K562 (cell line): ENCODE results near the gene KIF27. TPM values are rescaled to one million over a fixed set of nuclear protein-coding genes. Genes with fewer than 3 reads are reported as not detected.
"Not testable (repeated sequence)": the region's sequence is repeated elsewhere in the genome, so short reads cannot be mapped to it uniquely, and the experiment has no call there.

Experiments used
- ATAC-seq: fragments of 200-7000 bp; cut with Tn5 transposase; 3 replicates; pipeline ENCODE4 v1.9.1; 2020; ENCODE audit warnings: moderate library complexity
- BruUV-seq: library from RNA; stranded (reverse); fragments of 400-500 nt; replicated peaks from 2 replicates; lab custom pipeline; 2021; lab: Mats Ljungman, UMichigan
- CTCF ChIA-PET: fragments of 300-600 bp; formaldehyde crosslinking; extraction: SDS; loops from one replicate; lab custom pipeline; 2021; ENCODE audit warnings: low intra/inter-chr PET ratio; lab: Yijun Ruan, JAX
- POLR2A ChIA-PET: fragments of 300-600, 350-650 bp; sonication (Branson Sonifier 250); formaldehyde crosslinking; extraction: SDS; loops from one replicate; lab custom pipeline; 2021; ENCODE audit warnings: antibody characterized with exemption, inconsistent platforms; lab: Yijun Ruan, JAX
- DNase-seq, 4 experiments: peaks; one replicate each; pipeline versions ENCODE4 v3.0.0 to v3.0.0-alpha.2; 2011 to 2018; ENCODE audit warnings: low spot score in 3 of 4, mixed read lengths in 3 of 4; ENCODE audit errors: extremely low read depth in 1 of 4
- FAIRE-seq: peaks from 2 replicates; lab custom pipeline; 2011; peaks lifted over from hg19 to GRCh38; lab: Jason Lieb, UNC
- H2AFZ ChIP-seq: 2 replicates; pipeline ENCODE4 v1.6.0; 2011; ENCODE audit warnings: low read depth, low read length, control low read depth, inconsistent platforms
- H3K27ac ChIP-seq: fragments of 200-600 bp; 3 replicates; pipeline ENCODE4 v1.8.0; 2011; ENCODE audit warnings: low read depth, mild to moderate bottlenecking, control low read depth, inconsistent platforms, low read length, moderate library complexity, mixed read lengths; ENCODE audit errors: extremely low read depth
- H3K27me3 ChIP-seq, 2 experiments: fragments of 300-600 bp in 1 of 2; 2 replicates in 1 of 2; 3 replicates in 1 of 2; pipeline versions ENCODE4 v1.6.0 to v1.8.0; 2011; ENCODE audit warnings: inconsistent platforms in 2 of 2, low read length in 2 of 2, mild to moderate bottlenecking in 1 of 2, mixed read lengths in 1 of 2, moderate library complexity in 1 of 2; ENCODE audit not compliant: control insufficient read depth in 2 of 2, insufficient read depth in 2 of 2
- H3K36me3 ChIP-seq: fragments of 300-600 bp; 3 replicates; pipeline ENCODE4 v1.8.0; 2011; ENCODE audit warnings: mild to moderate bottlenecking, low read length, inconsistent platforms; ENCODE audit not compliant: control insufficient read depth, insufficient read depth
- H3K4me1 ChIP-seq, 2 experiments: fragments of 200-600 bp in 1 of 2; replicated peaks in 1 of 2; 2 replicates in 1 of 2; 3 replicates in 1 of 2; pipeline versions ENCODE4 v1.5.1 to v1.8.0; 2011; ENCODE audit warnings: inconsistent platforms in 2 of 2, low read length in 2 of 2, mild to moderate bottlenecking in 1 of 2, mixed read lengths in 1 of 2, moderate library complexity in 1 of 2; ENCODE audit not compliant: control insufficient read depth in 2 of 2, insufficient read depth in 2 of 2
- H3K4me2 ChIP-seq: 2 replicates; pipeline ENCODE4 v1.6.1; 2011; ENCODE audit warnings: low read length, control low read depth, inconsistent platforms, mixed read lengths; ENCODE audit not compliant: insufficient read depth
- H3K4me3 ChIP-seq: fragments of 200-600 bp; sonication (generic), shearing (Covaris generic); 2 replicates; pipeline ENCODE4 v1.5.1; 2016; ENCODE audit warnings: control low read depth, inconsistent platforms
- H3K79me2 ChIP-seq: fragments of 200-600 bp; 3 replicates; pipeline ENCODE4 v1.8.0; 2011; ENCODE audit warnings: low read length, inconsistent platforms; ENCODE audit not compliant: control insufficient read depth, insufficient read depth
- H3K9ac ChIP-seq, 2 experiments: 2 replicates each; pipeline versions ENCODE4 v1.6.0 to v1.6.1; 2011; ENCODE audit warnings: low read depth in 2 of 2, low read length in 2 of 2, control low read depth in 1 of 2, inconsistent platforms in 1 of 2, mild to moderate bottlenecking in 1 of 2, mixed read lengths in 1 of 2; ENCODE audit not compliant: insufficient read depth in 1 of 2
- H3K9me1 ChIP-seq: one replicate; pipeline ENCODE4 v1.6.0; 2011; ENCODE audit warnings: inconsistent platforms, mild to moderate bottlenecking, low read length, moderate library complexity; ENCODE audit not compliant: control insufficient read depth, insufficient read depth
- H3K9me3 ChIP-seq: replicated peaks from 2 replicates; pipeline ENCODE4 v1.5.1; 2011; ENCODE audit warnings: low read depth, low read length, inconsistent platforms; ENCODE audit not compliant: control insufficient read depth, insufficient read depth
- H4K20me1 ChIP-seq: replicated peaks from 2 replicates; pipeline ENCODE4 v1.6.1; 2011; ENCODE audit warnings: low read length, inconsistent platforms, mixed read lengths; ENCODE audit not compliant: control insufficient read depth, insufficient read depth
- ZBTB7A ChIP-seq: IDR thresholded peaks from 2 replicates; pipeline ENCODE4 v1.6.1; 2011; ENCODE audit warnings: low read depth, mild to moderate bottlenecking, low read length, moderate library complexity, borderline replicate concordance; ENCODE audit not compliant: control insufficient read depth
- ZNF121 ChIP-seq: sonication (generic); formaldehyde crosslinking; conservative IDR thresholded peaks from 2 replicates; pipeline ENCODE4 v1.8.0; 2022; ENCODE audit warnings: missing genetic modification reagents
- WGBS: fragments of 100-300 bp; shearing (Covaris generic); methylation state at CpG from one replicate; pipeline ENCODE4 v1.1.6; 2016; ENCODE audit warnings: low coverage, mixed read lengths; ENCODE audit not compliant: insufficient coverage; ENCODE audit errors: missing lambda C conversion rate; 5-methylcytosine and 5-hydroxymethylcytosine counted together
- in situ Hi-C: fragments of 300-500 bp; cut with MboI; formaldehyde crosslinking; loops from 4 replicates; pipeline ENCODE4 v1.15.0; 2018; ENCODE audit warnings: inconsistent platforms, mixed read lengths
- intact Hi-C: fragments of 100-400 bp; cut with micrococcal nuclease; formaldehyde crosslinking; loops from 2 replicates; pipeline ENCODE4 v1.14.2; 2022
- polyA plus RNA-seq, 8 experiments: library from polyadenylated mRNA; depleted of rRNA in 4 of 8; stranded (reverse) in 5 of 8; unstranded in 3 of 8; fragments of >200 nt; fragmentation: Nextera tagmentation in 2 of 8; fragmentation: Illumina TruSeq in 1 of 8; extraction: Ambion mirVana in 2 of 8; extraction: Trizol in 1 of 8; gene quantifications; 2 replicates each; pipeline versions ENCODE4 v1.2.1 to v1.2.3, GENCODE V29; 2011 to 2014; ENCODE audit warnings: inconsistent platforms in 1 of 8, missing spikeins in 1 of 8
- total RNA-seq, 7 experiments: library from RNA; depleted of rRNA in 6 of 7; stranded (reverse); fragments of >200 nt in 6 of 7; fragmentation: Illumina TruSeq in 2 of 7; extraction: Trizol in 2 of 7; gene quantifications; 2 replicates each; pipeline versions ENCODE4 v1.2.1 to v1.2.3, GENCODE V29; 2011 to 2021; ENCODE audit warnings: low replicate concordance in 1 of 7

The KIF27 gene
- total and polyA plus RNA-seq, 9 of the 15 experiments (the other 6 are each of a cell fraction or from before 2014, with no cell fraction given) = 0.32 to 2.4 (median 0.98) TPM

GRCh38 chr9:83817011-83817355 is 104.2 kb downstream of the KIF27 start:
- peak overlapping the region; percentile 54 for H3K4me3 ChIP-seq
- intact Hi-C loops = loop anchor here (10.0 kb wide), 3 partner anchors 108 to 192 kb away; partner anchors contain the start of genes IDNK, KIF27 and UBQLN1
- H3K9me1 ChIP-seq, H3K4me1 ChIP-seq, DNase-seq, H3K27me3 ChIP-seq, H3K36me3 ChIP-seq, H3K27ac ChIP-seq, H3K9me3 ChIP-seq, ATAC-seq, FAIRE-seq, POLR2A ChIA-PET, BruUV-seq, in situ Hi-C loops, H3K79me2 ChIP-seq, H4K20me1 ChIP-seq, CTCF ChIA-PET: not testable (repeated sequence)
- TF ChIP-seq ZBTB7A = peak; percentile 14; the same call in 1 of the 2 replicates
- peak overlapping the region; percentile 68 for H2AFZ ChIP-seq
- WGBS = under 1% methylated on average over 27 of the region's 38 CpGs
- H3K4me2 ChIP-seq = peak overlapping the region; percentile 52; the same call in 1 of the 2 replicates
- H3K9ac ChIP-seq = peak overlapping the region; percentile 41 to 89; a peak in 3 of 4 replicates

GRCh38 chr9:83815120-83815519 is 106.1 kb downstream of the KIF27 start:
- H3K27me3 ChIP-seq, H3K27ac ChIP-seq, H3K9ac ChIP-seq, H2AFZ ChIP-seq, H3K36me3 ChIP-seq, CTCF ChIA-PET, H3K79me2 ChIP-seq, H3K4me3 ChIP-seq, ATAC-seq, FAIRE-seq, POLR2A ChIA-PET, BruUV-seq, H3K9me3 ChIP-seq, in situ Hi-C loops, H3K4me1 ChIP-seq: not testable (repeated sequence)
- intact Hi-C loops = loop anchor here (10.0 kb wide), 3 partner anchors 110 to 190 kb away; partner anchors contain the start of genes IDNK, KIF27 and UBQLN1
- WGBS = 74% methylated on average over 4 of the region's 4 CpGs
- TF ChIP-seq ZNF121 (CRISPR knock-in tag) = peak; percentile 52
- TF ChIP-seq, all 486 proteins: peak for 1; not testable (repeated sequence) for 485
- DNase-seq, H4K20me1 ChIP-seq, H3K9me1 ChIP-seq, H3K4me2 ChIP-seq: not testable (repeated sequence)
